ENCODE measurements around the gene ACADVL. TPM values are rescaled to one million over a fixed set of nuclear protein-coding genes. Genes with fewer than 3 reads are reported as not detected.

ACADVL gene
- total RNA-seq, 1 donor = 163 TPM

GRCh38 chr17:7260651-7261378 lies 41.1 kb downstream of the ACADVL start:
- Histone ChIP-seq H3K4me3 (ENCODE audit: insufficient read depth, low read length) (peak overlapping the region; percentile 67), H3K4me1 (ENCODE audit: insufficient read depth, low read length) (peaks cover 19% of the 10 kb centered on the region), H3K27me3 (ENCODE audit: insufficient read depth, low read length) (peaks cover 15% of the 10 kb centered on the region), H3K9me3 (ENCODE audit: low read depth, low read length) (no peaks in the 10 kb centered on the region), H3K36me3 (ENCODE audit: insufficient read depth, low read length) (peaks cover 25% of the 10 kb centered on the region), H3K27ac (ENCODE audit: low read depth, low read length) (no peak overlapping the region), H3K4me2 (ENCODE audit: insufficient read depth, low read length) (peak overlapping the region; percentile 77), H3K79me2 (ENCODE audit: insufficient read depth, low read length) (no peaks in the 10 kb centered on the region), H2AFZ (ENCODE audit: low read length) (peak overlapping the region; percentile 51), H4K20me1 (ENCODE audit: insufficient read depth, low read length) (no peaks in the 10 kb centered on the region)
- no peak for TF ChIP-seq CTCF (IDR thresholded peaks at IDR 0.05; ENCODE audit: extremely low read depth, low read depth, low read length)
- peak; percentile 90 for DNase-seq (ENCODE audit: insufficient read length, low spot score, missing footprints)

GRCh38 chr17:7261379-7262191 lies 41.8 kb downstream of the ACADVL start:
- Histone ChIP-seq H3K4me2 (ENCODE audit: insufficient read depth, low read length) (peak overlapping the region; percentile 77), H2AFZ (ENCODE audit: low read length) (peak overlapping the region; percentile 51), H3K9me3 (ENCODE audit: low read depth, low read length) (no peaks in the 10 kb centered on the region), H3K79me2 (ENCODE audit: insufficient read depth, low read length) (no peaks in the 10 kb centered on the region), H4K20me1 (ENCODE audit: insufficient read depth, low read length) (no peaks in the 10 kb centered on the region), H3K36me3 (ENCODE audit: insufficient read depth, low read length) (peaks cover 18% of the 10 kb centered on the region), H3K4me3 (ENCODE audit: insufficient read depth, low read length) (peak overlapping the region; percentile 67), H3K27ac (ENCODE audit: low read depth, low read length) (no peak overlapping the region), H3K4me1 (ENCODE audit: insufficient read depth, low read length) (peaks cover 19% of the 10 kb centered on the region), H3K27me3 (ENCODE audit: insufficient read depth, low read length) (peaks cover 15% of the 10 kb centered on the region)
- DNase-seq (ENCODE audit: insufficient read length, low spot score, missing footprints) = peak; percentile 82
- no peak for TF ChIP-seq CTCF (IDR thresholded peaks at IDR 0.05; ENCODE audit: extremely low read depth, low read depth, low read length)

- H3K36me3 ChIP-seq (ENCODE audit: insufficient read depth, low read length) = peaks cover 12% of the 10 kb centered on the region
- H2AFZ ChIP-seq (ENCODE audit: low read length) = peak within 1 kb of the TSS; percentile 88
- no peak for DNase-seq (ENCODE audit: insufficient read length, low spot score, missing footprints)
- H3K27me3 ChIP-seq (ENCODE audit: insufficient read depth, low read length) = peaks cover 15% of the 10 kb centered on the region
- H3K4me3 ChIP-seq (ENCODE audit: insufficient read depth, low read length) = peak within 1 kb of the TSS; percentile 67
- no peaks in the 10 kb centered on the region for H3K9me3 ChIP-seq (ENCODE audit: low read depth, low read length)
- H3K79me2 ChIP-seq (ENCODE audit: insufficient read depth, low read length) = no peaks in the 10 kb centered on the region
- peak within 1 kb of the TSS; percentile 77 for H3K4me2 ChIP-seq (ENCODE audit: insufficient read depth, low read length)
- H3K4me1 ChIP-seq (ENCODE audit: insufficient read depth, low read length) = peaks cover 19% of the 10 kb centered on the region
- TF ChIP-seq CTCF (IDR thresholded peaks at IDR 0.05; ENCODE audit: extremely low read depth, low read depth, low read length) = no peak
- H4K20me1 ChIP-seq (ENCODE audit: insufficient read depth, low read length) = no peaks in the 10 kb centered on the region
- H3K27ac ChIP-seq (ENCODE audit: low read depth, low read length) = no peak within 1 kb of the TSS
These were observed 42.6 kb downstream of the ACADVL start, which contains the start of gene CLDN7 for GRCh38 chr17:7262192-7262934. CLDN7 (minus strand) TSS chr17:7262478; CDS start chr17:7262043, 435 bp downstream.

All from osteoblast (primary cell).